ENCODE data around the gene FOSB. TPM values are rescaled to one million over a fixed set of nuclear protein-coding genes. Genes with fewer than 3 reads are reported as not detected.
"Not testable (repeated sequence)": the region's sequence is repeated elsewhere in the genome, so short reads cannot be mapped to it uniquely, and the experiment has no call there.

Gene FOSB
- total RNA-seq, 2 donors from 2014 or later: 1.5 to 5.5 TPM

DNA sequence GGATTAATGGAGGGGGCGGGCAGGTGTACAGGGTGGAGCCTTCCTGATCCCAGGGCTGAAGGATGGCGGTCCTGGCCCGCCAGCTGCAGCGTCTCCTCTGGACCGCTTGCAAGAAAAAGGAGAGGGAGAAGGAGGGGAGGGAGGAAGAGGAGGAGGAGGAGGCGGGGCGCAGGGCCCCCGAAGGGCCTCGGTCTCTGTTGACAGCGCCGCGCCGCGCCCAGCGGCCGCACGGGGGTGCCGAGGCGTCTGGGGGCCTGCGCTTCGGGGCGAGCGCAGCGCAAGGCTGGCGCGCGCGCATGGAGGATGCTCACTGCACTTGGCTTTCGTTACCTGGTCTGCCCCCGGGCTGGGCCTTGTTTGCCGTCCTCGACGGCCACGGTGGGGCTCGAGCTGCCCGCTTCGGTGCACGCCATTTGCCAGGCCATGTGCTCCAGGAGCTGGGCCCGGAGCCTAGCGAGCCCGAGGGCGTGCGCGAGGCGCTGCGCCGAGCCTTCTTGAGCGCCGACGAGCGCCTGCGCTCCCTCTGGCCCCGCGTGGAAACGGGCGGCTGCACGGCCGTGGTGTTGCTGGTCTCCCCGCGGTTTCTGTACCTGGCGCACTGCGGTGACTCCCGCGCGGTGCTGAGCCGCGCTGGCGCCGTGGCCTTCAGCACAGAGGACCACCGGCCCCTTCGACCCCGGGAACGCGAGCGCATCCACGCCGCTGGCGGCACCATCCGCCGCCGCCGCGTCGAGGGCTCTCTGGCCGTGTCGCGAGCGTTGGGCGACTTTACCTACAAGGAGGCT lies 30.8 kb downstream of the FOSB start, which contains the start of gene PPM1N:
Gene PPM1N (plus strand): TSS at position 33 of the 785 bp plus-strand sequence. CDS start 30 bp downstream, at position 63.
- peak in 1 of 2 donors; percentile 5 for ATAC-seq
- DNase-seq: no peak
- intact Hi-C loops (cut with DNase I): no loop called here

DNA sequence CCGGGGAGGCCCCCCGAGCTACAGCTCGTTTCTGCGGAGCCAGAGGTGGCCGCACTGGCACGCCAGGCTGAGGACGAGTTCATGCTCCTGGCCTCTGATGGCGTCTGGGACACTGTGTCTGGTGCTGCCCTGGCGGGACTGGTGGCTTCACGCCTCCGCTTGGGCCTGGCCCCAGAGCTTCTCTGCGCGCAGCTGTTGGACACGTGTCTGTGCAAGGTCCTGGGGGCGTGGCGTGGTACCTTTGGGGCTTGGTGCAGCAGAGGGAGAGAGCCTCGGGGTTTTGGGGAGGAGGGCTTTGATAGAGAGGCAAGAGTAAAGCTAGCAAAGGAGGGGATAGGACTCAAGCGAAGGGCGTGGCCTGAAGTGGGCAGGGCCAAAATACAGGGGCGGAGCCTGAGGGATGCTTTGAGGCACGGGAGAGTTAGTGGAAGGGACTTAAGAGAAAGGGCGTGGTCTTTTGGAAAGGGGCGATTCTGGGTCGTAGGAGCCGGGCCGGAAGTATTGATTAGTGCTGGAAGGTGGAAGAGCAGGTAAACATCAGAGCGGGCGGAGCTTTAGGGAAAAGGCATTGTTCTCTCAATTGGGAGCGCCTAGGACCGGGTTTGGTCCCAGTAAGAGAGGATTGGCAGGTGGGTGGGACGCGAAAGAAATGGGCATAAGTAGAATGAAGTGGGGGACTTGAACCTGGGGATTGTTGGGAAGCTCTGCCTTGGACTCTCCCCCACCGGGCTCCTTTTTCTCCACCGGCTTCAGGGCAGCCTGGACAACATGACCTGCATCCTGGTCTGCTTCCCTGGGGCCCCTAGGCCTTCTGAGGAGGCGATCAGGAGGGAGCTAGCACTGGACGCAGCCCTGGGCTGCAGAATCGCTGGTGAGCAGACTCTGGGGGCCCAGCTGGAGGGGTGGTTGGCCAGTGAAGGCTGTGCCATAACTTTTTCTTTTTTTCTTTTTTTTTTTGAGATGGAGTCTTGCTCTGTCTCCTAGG lies 31.7 kb downstream of the FOSB start:
- intact Hi-C loops (cut with DNase I): no loop called here
- ATAC-seq: peak in 1 of 2 donors; percentile 11
- DNase-seq: peak; percentile 57

DNA sequence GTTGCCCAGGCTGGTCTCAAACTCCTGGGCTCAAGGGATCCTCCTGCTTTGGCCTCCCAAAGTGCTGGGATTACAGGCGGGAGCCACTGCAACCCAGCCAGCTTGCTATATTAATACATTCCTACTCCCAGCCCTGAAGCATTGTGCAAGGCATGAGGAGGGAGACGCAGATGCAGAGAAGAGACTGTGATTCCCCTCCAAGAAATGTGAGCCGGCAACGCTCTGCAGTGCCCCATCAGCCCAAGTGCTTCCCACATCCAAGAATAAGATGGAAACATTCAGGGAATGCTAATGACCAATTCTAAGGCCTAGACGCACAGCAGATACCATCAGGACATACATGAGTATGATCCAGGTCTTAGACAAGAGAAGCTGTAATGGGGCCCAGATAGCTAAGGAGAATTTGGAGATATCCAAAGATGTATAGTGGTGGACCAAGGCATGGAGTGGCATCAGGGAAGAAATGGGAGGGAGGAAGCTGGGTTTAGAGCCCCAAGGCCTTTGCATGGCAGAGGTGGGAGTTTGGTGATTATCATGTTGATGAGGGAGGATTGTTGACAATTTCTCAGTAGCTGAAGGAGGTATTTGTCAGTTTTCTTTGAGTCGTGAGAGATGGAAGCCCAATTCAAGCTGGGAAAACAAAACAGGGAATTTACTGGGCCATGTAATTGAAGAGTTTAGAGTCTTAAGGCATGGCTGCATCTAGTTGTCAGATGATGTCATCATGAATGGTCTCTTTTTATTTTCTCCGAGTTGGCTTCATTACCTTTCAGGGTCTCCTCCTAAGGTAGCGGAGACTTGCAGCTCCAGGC lies 33.3 kb downstream of the FOSB start:
- no peak for DNase-seq
- intact Hi-C loops (cut with DNase I): no loop called here
- ATAC-seq: no peak

DNA sequence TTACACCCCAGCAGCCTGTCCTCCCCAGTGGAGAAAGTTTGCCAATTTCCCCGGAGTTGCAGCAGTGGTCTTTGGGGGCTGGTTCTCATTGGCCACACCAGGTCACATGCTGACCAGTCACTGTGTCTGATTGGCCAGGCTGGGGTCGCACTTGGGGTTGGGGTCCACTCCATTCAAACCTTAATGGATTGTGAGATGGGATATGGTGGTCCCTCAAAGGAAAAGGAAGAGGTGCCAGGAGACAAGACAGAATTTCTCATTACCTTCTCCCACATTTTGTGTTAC lies 33.9 kb downstream of the FOSB start:
- no peak for DNase-seq
- no peak for ATAC-seq
- intact Hi-C loops (cut with DNase I): no loop called here

DNA sequence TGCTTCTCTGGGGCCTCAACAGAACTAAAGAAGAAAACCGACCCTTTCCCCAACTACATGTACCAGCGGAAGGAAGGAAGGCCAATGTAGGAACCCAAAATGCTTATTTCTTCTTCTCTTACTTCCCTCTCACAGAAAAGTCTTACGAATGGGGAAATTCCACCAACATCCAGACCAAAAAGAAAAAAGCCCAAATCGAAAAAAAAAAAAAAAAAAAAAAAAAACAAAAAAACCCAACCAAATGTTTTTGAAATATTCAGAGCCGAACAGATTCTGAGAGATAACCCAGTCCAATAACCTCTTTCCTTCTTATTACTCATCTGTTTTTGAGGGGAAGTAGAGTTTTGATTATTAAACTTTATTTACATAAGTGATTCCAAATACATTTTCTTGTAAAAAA lies 34.3 kb downstream of the FOSB start:
- intact Hi-C loops (cut with DNase I): no loop called here
- ATAC-seq: no peak
- no peak for DNase-seq

DNA sequence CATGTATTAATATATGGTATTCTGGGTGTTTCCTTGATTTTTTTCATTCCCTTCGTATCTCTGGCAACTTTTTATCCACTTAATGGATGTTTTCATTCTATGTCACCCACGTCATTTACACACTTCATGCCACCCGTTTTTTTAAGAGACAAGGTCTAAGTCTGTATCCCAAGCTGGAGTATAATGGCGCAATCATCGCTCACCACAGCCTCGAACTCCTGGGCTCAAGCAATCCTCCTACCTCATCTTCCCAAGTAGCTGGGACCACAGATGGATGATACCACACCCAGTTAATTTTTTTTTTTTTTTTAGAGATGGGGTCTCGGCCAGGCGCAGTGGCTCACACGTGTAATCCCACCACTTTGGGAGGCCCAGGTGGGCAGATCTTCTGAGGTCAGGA lies 36.1 kb downstream of the FOSB start:
- DNase-seq: no peak
- ATAC-seq: no peak

DNA sequence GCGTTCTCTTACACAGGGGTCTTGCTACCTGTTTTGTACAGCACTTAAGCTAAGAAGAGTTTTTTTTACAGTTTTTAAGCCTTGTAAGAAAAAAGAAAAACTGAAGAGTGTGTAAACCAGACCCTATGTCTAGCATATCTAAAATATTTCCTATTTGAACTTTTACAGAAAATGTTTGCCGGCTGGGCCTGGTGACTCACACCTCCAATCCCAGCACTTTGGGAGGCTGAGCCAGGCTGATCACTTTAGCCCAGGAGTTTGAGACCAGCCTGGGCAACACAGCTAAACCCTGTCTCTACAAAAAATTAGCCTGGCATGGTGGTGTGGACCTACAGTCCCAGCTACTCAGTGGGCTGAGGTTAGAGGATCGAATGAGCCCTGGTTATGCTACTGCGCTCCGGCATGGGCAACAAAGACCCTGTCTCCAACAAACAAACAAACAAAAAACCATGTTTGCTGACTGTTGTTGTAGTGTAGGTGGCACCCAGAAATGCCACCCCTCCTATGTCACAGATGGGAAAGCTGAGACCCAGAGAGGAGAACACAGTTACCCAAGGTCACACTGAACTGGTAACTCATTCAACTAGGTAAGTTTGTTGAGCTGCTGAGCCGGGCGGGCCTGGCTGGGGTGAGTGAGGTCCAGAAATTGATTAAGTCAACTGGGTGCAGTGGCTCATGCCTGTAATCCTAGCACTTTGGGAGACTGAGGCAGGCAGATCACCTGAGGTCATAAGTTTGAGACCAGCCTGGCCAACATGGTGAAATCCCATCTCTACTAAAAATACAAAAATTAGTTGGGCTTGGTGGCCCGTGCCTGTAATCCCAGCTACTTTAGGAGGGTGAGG lies 37.6 kb downstream of the FOSB start:
- intact Hi-C loops (cut with DNase I): no loop called here
- ATAC-seq: no peak
- no peak for DNase-seq

More for the DNA sequence above, 36.1 kb downstream of the FOSB start:
- intact Hi-C loops (cut with DNase I): no loop called here

DNA sequence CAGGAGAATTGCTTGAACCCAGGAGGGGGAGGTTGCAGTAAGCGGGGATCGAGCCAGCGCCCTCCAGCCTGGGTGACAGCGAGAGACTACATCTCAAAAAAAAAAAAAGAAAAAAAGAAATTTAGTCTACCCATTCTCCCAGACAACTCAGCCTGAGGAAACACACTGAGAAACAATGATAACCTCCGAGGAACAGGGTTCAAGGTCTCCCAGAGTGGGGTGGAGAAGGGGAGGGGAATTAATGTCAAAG lies 38.1 kb downstream of the FOSB start:
- ATAC-seq: no peak
- intact Hi-C loops (cut with DNase I): no loop called here
- no peak for DNase-seq

DNA sequence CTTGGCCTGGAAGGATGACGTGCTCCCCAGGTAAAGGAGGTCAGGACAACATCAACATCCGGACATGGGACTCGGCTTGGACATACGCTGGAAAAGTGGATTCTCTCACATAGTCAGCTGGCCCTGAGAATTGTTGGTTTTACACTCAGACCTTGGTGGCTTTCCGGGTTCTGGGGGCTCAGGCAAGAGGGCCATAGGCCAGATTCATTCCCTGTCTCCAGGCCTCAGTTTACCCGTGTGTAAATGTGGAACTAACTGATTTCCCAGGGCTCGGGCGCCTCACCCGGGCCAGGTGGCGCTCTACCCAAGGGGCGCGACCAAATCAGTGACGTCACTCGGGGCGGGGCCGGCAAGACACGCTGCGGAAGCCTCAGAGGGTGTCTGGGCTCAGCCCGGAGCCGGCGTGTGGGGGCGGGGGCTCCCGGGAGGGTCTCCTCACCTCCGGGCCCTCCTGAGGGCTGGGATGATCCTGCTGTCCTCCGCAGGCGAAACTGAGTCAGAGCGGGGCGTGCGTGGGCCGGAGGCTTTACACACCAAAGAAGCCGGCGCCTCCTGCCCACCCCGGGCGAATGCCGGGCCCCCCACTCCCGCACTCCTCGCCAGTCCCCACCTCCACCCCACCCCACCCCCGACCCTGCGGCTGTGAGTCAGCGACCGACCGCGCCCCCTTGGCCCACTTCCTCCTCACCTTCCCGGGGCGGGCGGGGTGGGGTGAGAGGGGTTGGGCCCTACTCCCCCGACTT lies 38.6 kb downstream of the FOSB start:
- ATAC-seq: peak; percentile 82 to 86
- peak; percentile 96 for DNase-seq
- intact Hi-C loops (cut with DNase I): no loop called here

DNA sequence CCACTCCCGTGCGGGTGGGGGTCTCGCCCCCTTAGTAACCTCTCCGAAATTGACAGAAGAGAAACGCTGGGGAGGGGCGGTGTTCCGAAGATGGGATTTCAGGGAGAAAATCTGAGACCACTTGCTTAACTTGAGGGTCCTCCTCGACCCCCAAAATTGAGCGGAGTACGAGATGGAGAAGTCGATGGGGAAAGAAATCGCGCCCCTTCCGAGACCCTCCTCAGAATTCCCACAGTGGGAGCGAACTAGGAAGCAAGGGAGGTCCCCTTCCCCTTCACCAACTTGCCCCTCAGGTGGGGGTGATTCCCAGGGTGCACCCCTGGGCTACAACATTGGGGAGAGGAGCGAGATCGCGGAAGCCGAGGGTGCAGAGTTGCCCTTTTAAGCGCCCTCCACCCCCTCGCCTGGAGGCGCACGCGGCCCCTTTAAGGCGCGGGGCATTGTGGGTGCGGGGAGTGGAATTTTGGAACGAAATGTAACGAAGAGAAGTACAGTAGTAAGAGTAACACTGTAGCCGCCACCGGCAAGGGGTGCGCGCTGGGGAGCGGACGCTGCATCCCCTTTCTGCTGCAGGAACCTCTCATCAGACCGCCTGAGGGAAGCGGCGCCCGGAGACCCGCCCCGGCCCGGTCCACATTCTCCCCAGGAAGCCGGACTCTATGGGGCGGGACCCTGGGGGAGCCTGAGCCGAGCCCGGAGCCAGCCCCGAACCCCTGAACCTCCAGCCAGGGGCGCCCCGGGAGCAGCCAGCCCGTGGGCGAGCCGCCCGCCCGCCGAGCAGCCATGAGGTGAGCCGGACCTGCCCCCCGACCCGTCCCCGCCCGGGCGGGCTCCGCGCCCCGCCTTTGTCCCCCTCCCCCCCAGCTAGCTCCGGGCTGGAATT lies 39.4 kb downstream of the FOSB start, which contains the start of gene VASP:
Gene VASP (plus strand): TSS at position 491 of the 883 bp plus-strand sequence. CDS start 293 bp downstream, at position 784.
- intact Hi-C loops (cut with DNase I): no loop called here
- ATAC-seq (peak; percentile 83 to 85), DNase-seq (peak; percentile 87)

DNA sequence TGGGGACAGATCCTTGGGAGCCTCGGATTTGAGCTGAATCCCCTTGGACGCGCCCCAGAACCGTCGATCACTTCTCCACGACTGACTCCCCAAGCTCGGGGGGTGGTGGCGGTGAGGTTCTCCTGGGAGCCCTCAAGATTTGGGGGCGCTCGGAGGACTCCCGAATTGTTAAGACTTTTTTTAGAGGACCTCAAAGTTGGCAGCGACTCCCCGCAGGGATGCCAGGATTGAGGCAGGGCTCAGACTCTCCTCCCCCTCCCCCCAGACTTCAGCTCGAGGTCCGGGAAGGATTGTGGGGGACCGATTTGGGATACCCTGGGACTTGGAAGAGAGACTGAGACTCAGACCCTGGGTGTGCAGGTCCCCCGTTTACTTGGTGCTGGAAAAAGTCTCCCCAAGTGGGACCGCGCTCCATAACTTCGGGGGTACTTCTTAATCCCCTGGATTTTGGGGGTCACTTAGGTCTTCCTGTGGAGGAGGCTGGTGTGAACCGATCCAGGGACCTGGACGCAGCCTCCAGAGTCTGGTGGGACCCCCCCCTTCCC lies 40.1 kb downstream of the FOSB start:
- intact Hi-C loops (cut with DNase I): no loop called here
- ATAC-seq (peak in 1 of 2 donors; percentile 7), DNase-seq (no peak)

DNA sequence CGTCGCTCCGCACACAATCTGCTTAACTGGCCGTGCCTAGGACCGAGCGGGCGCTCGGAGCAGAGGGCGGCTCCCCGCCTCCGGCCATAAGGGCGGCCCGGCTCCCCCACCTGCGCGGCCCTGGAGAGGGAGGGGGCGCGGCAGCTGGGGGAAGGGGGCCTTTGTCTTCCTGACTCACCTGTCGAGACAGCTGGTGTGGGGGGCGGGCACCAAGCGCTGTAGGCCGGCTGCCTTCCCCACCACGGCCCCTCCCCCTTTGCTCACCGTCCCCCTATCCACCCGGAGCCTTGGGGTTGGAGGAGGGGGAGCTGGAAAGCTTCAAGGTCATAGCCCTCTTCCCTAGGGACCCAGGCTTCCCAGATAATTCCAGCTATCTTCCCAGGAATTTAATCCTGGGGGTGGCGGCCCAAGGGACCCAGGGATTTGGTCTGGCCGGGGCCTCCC lies 40.6 kb downstream of the FOSB start:
- DNase-seq (peak; percentile 64), ATAC-seq (peak; percentile 8 to 18)
- intact Hi-C loops (cut with DNase I): no loop called here

DNA sequence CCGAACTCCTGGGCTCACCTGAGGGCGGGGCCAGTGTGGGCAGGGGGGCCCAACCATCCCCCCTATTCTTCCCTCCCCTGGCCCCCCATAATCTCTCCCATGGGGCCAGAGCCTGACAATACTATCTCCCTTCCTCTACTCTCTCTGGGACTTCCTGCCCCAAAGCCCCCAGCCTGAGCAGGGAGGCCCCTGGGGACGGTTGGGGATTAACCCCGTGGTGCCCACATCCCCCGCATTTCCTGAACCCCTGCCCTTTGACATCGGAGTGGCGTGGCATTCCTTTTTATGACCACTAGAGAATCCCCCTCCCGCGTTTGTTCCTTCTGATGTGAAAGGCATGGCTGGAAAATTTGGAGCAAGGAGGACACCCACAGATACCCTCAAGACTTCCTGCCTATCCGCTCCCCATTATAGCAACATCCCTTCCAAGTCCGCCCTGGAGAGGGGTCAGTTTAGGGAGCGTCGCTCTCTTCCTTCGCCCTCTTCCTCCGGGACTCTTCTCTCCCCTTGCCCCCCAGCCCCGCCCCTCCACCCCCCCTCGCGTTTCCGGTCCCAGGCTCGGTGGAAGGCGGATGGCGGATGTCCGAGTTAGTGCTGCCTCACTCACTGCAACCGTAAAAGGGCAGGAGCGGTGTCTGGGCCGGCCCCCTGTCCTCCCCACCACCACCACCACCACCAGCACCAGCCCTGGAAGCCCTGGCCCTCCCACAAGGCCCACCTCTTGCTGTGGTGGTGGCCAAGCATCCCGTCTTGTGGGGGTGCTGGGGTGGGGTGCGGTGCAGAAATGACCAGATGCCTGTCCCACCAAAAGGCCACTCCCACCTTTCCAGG lies 41.3 kb downstream of the FOSB start:
- DNase-seq (peak; percentile 86), ATAC-seq (peak; percentile 54 to 56)
- intact Hi-C loops (cut with DNase I): no loop called here

DNA sequence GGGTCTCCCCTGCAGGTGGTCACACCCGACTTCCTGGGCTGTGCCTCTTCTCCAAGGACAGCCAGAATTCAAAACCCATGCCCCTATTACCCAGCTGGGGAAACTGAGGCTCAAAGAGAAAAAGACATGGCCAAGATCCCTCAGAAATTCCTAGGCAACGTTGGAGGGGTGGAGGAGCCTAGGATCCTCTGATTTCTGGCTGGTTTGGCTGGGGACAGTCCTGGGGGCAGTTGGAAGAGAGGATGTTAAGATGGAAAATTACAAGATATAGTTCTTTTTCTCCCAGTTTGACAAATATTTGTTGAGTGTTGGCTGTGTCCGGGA lies 41.9 kb downstream of the FOSB start:
- ATAC-seq: no peak
- DNase-seq: no peak
- intact Hi-C loops (cut with DNase I): no loop called here

DNA sequence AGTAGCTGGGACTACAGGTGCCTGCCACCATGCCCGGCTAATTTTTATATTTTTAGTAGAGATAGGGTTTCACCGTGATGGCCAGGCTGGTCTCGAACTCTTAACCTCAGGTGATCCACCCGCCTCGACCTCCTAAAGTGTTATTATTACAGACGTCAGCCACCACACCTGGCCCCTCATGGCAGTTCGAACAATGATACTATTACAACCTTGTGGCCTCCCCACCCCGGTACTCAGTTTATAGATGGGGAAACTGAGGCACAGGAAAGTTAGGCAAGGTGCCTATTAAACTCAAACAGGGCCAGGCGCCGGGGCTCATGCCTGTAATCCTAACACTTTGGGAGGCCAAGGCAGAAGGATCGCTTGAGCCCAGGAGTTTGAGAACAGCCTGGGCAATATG lies 42.6 kb downstream of the FOSB start:
- ATAC-seq; intact Hi-C loops (cut with DNase I); DNase-seq: not testable (repeated sequence)

DNA sequence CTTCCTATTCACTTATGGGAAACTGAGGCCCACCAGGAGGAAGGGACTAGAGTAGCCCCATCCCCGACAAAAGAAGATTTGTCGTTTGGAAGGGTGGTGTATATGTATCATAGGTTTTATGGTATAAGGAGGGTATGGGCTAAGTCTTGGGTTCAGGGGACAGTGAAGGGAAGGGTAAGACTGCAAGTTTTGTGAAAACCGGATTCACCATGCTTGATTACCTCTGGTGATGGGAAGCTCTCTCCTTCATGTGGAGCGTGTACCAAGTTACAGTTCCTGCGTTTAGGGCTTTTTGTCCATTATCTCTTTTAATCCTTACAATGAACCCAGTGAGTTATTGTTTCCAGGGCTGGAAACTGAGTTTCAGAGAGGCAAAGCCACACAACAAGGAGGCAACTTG lies 43.3 kb downstream of the FOSB start:
- DNase-seq (no peak), ATAC-seq (no peak)
- intact Hi-C loops (cut with DNase I): no loop called here

Measured in left cardiac atrium (tissue), 4 donors.